Breast epithelium (tissue), 3 donors: ENCODE measurements around the gene NBEAL1.

ENCODE experiments used
- POLR2A ChIP-seq: fragments of 450-650 bp; IDR thresholded peaks from one replicate; pipeline ENCODE4 v1.6.1; 2016; ENCODE audit warnings: antibody characterized with exemption, mild to moderate bottlenecking, moderate library complexity
- TF ChIP-seq, protein P1 (sequence below), 3 donors: fragments of 450-650 bp; IDR thresholded peaks; one replicate each; pipeline ENCODE4 v1.5.1; 2016 to 2017; ENCODE audit warnings: antibody characterized with exemption in 3 of 3, mild to moderate bottlenecking in 3 of 3, moderate library complexity in 3 of 3

DNA sequence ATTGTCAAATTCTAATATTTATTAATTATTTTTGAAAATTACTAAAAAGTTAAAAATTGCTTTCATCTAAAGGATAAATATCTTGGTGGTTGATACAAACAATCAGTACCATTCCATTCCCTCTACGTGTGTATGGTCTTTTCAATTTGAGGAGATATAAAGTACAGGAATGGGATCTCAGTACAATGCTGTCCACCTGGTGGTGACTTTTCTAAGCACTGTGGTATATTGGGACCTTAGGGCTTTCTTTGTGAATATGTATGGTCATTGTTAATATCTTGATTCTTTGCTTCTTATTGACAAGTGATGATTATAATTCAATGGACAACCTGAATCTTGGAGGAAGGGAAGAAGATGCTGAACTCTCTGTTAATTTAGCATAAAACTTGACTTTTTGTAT is 83.1 kb downstream of the NBEAL1 start:
- TF ChIP-seq, protein P1, sequence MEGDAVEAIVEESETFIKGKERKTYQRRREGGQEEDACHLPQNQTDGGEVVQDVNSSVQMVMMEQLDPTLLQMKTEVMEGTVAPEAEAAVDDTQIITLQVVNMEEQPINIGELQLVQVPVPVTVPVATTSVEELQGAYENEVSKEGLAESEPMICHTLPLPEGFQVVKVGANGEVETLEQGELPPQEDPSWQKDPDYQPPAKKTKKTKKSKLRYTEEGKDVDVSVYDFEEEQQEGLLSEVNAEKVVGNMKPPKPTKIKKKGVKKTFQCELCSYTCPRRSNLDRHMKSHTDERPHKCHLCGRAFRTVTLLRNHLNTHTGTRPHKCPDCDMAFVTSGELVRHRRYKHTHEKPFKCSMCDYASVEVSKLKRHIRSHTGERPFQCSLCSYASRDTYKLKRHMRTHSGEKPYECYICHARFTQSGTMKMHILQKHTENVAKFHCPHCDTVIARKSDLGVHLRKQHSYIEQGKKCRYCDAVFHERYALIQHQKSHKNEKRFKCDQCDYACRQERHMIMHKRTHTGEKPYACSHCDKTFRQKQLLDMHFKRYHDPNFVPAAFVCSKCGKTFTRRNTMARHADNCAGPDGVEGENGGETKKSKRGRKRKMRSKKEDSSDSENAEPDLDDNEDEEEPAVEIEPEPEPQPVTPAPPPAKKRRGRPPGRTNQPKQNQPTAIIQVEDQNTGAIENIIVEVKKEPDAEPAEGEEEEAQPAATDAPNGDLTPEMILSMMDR (IDR thresholded peaks at IDR 0.05) = no peak
- TF ChIP-seq POLR2A = no peak
